ENCODE data around the gene NUP37. TPM values are rescaled to one million over a fixed set of nuclear protein-coding genes. Genes with fewer than 3 reads are reported as not detected.

NUP37 gene
- total and polyA plus RNA-seq, 9 of the 15 experiments (the other 6 are each of a cell fraction or from before 2014, with no cell fraction given) = 72.2 to 429 (median 170) TPM

GRCh38 chr12:102061560-102062418 lies 58.1 kb downstream of the NUP37 start, which contains the start of gene WASHC3 (continued):
- TF ChIP-seq RAD51 (IDR thresholded peaks at IDR 0.05; ENCODE audit: borderline replicate concordance, low read depth) (no peak), HNRNPH1 (optimal IDR thresholded peaks at IDR 0.05; ENCODE audit: low read depth, low read length) (no peak), ATF2 (CRISPR knock-in tag; IDR thresholded peaks at IDR 0.05) (no peak), ZBED1 (IDR thresholded peaks at IDR 0.05) (0 out of 2 replicates have a peak, but pooled peaks have one; percentile 46), CTCF (IDR thresholded peaks at IDR 0.05 in 2 of 3, conservative IDR thresholded peaks at IDR 0.05 in 1 of 3; ENCODE audit: insufficient read depth in 2 of 3, low read depth in 1 of 3, low read length in 3 of 3) (no peak), ATF3 (IDR thresholded peaks at IDR 0.05) (peak; percentile 40; the same call in 1 of the 2 replicates), ATF3 (CRISPR knock-in tag; conservative IDR thresholded peaks at IDR 0.05) (no peak), PBX2 (CRISPR knock-in tag; IDR thresholded peaks at IDR 0.05; ENCODE audit: low read depth) (no peak), PBX2 (tag; conservative IDR thresholded peaks at IDR 0.05; ENCODE audit: low read depth) (peak; percentile 81), NFYB (IDR thresholded peaks at IDR 0.05; ENCODE audit: extremely low read depth, insufficient read length) (no peak), NR4A1 (CRISPR knock-in tag; IDR thresholded peaks at IDR 0.05) (no peak), NR4A1 (tag; IDR thresholded peaks at IDR 0.05) (no peak), CBX3 (IDR thresholded peaks at IDR 0.05; ENCODE audit: borderline replicate concordance in 1 of 2, low read length in 2 of 2) (no peak), CREB3 (tag; conservative IDR thresholded peaks at IDR 0.05; ENCODE audit: low read depth) (no peak), KLF10 (CRISPR knock-in tag; IDR thresholded peaks at IDR 0.05) (no peak), OTX1 (CRISPR knock-in tag; IDR thresholded peaks at IDR 0.05) (no peak), TAF9B (IDR thresholded peaks at IDR 0.05; ENCODE audit: partially characterized antibody) (no peak), PHB2 (IDR thresholded peaks at IDR 0.05; ENCODE audit: low read depth) (no peak)
